KBM-7 (cell line): Measurements from ENCODE around the gene PCDHA11.
"Not testable (repeated sequence)": the region's sequence is repeated elsewhere in the genome, so short reads cannot be mapped to it uniquely, and the experiment has no call there.

Experiments used
- DNase-seq: peaks from one replicate; pipeline ENCODE4 v3.0.0-alpha.2; 2015
- in situ Hi-C: fragments of 300-500 bp; cut with MboI; formaldehyde crosslinking; loops from 2 replicates; pipeline ENCODE4 v1.14.3; 2020; ENCODE audit warnings: low sequenced_read_pairs, low pct_unique_long_range_greater_than_20kb, mixed read lengths

PCDHA11 gene

DNA sequence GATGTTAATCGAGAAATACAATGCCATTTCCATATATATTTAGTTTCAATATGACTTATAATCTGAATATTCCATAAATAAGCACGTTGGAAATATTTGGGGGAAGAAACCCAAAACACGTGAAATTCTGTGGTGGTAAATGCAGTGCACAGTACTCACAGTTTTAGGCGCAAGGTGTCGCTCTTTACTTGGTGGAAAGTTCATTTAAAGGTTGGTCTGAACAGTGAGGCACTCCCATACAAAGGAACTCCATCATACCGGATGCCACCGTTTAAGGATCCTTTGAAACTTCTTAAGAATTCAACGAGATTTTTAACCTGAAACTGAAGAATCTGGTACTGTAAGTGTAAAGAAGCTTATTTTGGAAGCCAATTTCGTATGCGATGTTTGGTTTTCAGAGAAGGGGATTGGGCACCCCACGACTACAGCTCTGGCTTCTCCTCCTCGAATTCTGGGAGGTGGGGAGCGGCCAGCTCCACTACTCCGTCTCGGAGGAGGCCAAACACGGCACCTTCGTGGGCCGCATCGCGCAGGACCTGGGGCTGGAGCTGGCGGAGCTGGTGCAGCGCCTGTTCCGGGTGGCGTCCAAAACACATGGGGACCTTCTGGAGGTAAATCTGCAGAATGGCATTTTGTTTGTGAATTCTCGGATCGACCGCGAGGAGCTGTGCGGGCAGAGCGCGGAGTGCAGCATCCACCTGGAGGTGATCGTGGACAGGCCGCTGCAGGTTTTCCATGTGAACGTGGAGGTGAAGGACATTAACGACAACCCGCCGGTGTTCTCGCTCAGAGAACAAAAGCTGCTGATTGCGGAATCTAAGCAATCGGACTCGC lies at the start of gene PCDHA11:
PCDHA11 (plus strand) TSS at position 237 of the 834 bp plus-strand sequence; CDS start at position 384, 147 bp downstream.
- in situ Hi-C loops = loop anchor here (25.0 kb wide), 1 partner anchor 168 kb away; no protein-coding TSS in a partner anchor
- DNase-seq = peak; percentile 50

GRCh38 chr5:140821375-140822280 lies 47.1 kb upstream of the PCDHA11 start, which contains the start of gene PCDHA5:
PCDHA5 (plus strand) TSS chr5:140821613.
- peak; percentile 44 for DNase-seq
- in situ Hi-C loops = no loop called here

DNA sequence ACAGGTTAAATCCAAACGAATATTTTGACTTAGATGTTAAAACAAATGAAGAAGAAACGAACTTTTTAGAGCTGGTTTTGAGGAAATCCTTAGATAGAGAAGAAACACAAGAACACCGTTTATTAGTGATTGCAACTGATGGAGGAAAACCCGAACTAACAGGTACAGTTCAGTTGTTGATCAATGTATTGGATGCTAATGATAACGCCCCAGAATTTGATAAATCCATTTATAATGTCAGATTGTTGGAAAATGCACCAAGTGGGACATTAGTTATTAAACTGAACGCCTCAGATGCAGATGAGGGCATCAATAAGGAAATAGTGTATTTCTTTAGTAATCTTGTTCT lies 46.5 kb upstream of the PCDHA11 start:
- in situ Hi-C loops = no loop called here
- DNase-seq = no peak

DNA sequence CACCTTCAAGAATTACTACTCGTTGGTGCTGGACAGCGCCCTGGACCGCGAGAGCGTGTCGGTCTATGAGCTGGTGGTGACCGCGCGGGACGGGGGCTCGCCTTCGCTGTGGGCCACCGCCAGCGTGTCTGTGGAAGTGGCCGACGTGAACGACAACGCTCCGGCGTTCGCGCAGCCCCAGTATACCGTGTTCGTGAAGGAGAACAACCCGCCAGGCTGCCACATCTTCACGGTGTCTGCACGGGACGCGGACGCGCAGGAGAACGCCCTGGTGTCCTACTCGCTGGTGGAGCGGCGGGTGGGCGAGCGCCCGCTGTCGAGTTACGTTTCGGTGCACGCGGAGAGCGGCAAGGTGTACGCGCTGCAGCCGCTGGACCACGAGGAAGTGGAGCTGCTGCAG lies 45.8 kb upstream of the PCDHA11 start:
- DNase-seq, in situ Hi-C loops: not testable (repeated sequence)

GRCh38 chr5:140823475-140823874 lies 45.3 kb upstream of the PCDHA11 start:
- in situ Hi-C loops = no loop called here
- DNase-seq = no peak

DNA sequence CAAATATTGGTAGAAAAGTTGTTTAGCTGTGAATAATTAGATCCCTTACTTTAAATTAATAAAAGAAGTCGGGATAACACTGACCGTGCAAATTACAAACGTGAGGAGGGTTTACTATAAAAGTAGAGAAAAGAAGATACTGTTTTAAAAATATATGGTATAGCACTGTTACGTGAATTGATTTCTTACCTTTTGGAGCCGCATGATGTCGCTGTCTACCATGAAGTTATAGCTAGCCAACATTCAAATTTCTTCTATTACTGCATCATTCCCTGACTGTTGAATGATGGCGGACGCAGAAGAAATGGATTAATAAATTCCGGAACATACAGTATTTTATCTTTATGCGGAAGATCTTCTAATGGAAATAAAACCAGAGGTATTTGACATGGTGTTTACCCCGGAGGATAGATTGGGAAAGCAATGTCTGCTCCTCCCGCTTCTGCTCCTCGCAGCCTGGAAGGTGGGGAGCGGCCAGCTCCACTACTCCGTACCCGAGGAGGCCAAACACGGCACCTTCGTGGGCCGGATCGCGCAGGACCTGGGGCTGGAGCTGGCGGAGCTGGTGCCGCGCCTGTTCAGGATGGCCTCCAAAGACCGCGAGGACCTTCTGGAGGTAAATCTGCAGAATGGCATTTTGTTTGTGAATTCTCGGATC lies 40.9 kb upstream of the PCDHA11 start, which contains the start of gene PCDHA6:
PCDHA6 (plus strand) TSS at position 257 of the 658 bp plus-strand sequence; CDS start at position 389, 132 bp downstream.
- DNase-seq = no peak
- in situ Hi-C loops = no loop called here

DNA sequence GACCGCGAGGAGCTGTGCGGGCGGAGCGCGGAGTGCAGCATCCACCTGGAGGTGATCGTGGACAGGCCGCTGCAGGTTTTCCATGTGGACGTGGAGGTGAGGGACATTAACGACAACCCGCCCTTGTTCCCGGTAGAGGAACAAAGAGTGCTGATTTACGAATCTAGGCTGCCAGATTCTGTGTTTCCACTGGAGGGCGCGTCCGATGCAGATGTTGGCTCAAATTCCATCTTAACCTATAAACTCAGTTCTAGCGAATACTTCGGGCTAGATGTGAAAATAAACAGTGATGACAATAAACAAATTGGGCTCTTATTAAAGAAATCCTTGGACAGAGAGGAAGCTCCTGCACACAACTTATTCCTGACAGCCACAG lies 40.4 kb upstream of the PCDHA11 start:
- in situ Hi-C loops = no loop called here
- DNase-seq = no peak

DNA sequence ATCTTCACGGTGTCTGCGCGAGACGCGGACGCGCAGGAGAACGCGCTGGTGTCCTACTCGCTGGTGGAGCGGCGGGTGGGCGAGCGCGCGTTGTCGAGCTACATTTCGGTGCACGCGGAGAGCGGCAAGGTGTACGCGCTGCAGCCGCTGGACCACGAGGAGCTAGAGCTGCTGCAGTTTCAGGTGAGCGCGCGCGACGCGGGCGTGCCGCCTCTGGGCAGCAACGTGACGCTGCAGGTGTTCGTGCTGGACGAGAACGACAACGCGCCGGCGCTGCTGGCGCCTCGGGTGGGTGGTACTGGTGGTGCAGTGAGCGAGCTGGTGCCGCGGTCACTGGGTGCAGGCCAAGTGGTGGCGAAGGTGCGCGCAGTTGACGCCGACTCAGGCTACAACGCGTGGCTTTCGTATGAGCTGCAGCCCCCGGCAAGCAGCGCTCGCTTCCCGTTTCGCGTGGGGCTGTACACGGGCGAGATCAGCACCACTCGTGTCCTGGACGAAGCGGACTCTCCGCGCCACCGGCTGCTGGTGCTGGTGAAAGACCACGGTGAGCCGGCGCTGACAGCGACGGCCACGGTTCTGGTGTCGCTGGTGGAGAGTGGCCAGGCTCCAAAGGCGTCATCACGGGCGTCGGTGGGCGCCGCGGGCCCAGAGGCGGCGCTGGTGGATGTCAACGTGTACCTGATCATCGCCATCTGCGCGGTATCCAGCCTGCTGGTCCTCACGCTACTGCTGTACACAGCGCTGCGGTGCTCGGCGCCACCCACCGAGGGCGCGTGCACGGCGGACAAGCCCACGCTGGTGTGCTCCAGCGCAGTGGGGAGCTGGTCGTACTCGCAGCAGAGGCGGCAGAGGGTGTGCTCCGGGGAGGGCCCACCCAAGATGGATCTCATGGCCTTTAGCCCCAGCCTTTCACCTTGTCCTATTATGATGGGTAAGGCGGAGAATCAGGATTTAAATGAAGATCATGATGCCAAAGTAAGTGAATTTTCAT lies 39.0 kb upstream of the PCDHA11 start:
- in situ Hi-C loops, DNase-seq: not testable (repeated sequence)

DNA sequence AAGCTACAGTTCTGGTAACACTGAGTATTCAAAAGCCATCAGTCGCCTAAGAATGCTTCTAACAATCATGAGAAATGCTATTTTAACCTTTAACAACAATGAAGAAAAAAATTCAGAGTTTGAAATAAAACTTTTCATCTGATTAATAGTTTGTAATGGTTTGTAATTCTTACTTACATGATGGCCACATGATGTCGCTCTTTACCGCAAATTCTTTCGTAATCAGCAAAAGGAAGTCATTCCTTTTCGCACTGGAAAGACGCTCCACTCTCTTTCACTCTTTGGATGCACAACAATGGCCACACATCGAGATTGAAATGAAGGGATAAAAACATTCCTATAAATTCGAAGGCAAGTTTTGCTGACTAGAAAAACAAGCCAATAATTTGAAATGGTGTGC lies 34.8 kb upstream of the PCDHA11 start, which contains the start of gene PCDHA7:
PCDHA7 (plus strand) TSS at position 277 of the 400 bp plus-strand sequence; CDS start at position 392, 115 bp downstream.
- DNase-seq = no peak
- in situ Hi-C loops = no loop called here

DNA sequence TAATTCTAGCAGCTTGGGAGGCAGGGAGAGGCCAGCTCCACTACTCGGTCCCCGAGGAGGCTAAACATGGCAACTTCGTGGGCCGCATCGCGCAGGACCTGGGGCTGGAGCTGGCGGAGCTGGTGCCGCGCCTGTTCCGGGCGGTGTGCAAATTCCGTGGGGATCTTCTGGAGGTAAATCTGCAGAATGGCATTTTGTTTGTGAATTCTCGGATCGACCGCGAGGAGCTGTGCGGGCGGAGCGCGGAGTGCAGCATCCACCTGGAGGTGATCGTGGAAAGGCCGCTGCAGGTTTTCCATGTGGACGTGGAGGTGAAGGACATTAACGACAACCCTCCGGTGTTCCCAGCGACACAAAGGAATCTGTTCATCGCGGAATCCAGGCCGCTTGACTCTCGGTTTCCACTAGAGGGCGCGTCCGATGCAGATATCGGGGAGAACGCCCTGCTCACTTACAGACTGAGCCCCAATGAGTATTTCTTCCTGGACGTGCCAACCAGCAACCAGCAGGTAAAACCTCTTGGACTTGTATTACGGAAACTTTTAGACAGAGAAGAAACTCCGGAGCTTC lies 34.2 kb upstream of the PCDHA11 start:
- in situ Hi-C loops, DNase-seq: not testable (repeated sequence)

DNA sequence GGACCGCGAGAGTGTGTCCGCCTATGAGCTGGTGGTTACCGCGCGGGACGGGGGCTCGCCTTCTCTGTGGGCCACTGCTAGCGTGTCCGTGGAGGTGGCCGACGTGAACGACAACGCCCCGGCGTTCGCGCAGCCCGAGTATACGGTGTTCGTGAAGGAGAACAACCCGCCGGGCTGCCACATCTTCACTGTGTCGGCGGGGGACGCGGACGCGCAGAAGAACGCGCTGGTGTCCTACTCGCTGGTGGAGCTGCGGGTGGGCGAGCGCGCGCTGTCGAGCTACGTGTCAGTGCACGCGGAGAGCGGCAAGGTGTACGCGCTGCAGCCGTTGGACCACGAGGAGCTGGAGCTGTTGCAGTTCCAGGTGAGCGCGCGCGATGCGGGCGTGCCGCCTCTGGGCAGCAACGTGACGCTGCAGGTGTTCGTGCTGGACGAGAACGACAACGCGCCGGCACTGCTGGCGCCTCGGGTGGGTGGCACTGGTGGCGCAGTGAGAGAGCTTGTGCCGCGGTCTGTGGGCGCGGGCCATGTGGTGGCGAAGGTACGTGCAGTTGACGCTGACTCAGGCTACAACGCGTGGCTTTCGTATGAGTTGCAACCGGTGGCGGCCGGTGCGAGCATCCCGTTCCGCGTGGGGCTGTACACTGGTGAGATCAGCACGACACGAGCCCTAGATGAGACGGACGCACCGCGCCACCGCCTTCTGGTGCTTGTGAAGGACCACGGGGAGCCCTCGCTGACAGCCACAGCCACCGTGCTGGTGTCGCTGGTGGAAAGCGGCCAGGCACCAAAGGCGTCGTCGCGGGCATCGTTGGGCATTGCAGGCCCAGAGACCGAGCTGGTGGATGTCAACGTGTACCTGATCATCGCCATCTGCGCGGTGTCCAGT lies 32.9 kb upstream of the PCDHA11 start:
- in situ Hi-C loops = no loop called here
- DNase-seq = no peak

DNA sequence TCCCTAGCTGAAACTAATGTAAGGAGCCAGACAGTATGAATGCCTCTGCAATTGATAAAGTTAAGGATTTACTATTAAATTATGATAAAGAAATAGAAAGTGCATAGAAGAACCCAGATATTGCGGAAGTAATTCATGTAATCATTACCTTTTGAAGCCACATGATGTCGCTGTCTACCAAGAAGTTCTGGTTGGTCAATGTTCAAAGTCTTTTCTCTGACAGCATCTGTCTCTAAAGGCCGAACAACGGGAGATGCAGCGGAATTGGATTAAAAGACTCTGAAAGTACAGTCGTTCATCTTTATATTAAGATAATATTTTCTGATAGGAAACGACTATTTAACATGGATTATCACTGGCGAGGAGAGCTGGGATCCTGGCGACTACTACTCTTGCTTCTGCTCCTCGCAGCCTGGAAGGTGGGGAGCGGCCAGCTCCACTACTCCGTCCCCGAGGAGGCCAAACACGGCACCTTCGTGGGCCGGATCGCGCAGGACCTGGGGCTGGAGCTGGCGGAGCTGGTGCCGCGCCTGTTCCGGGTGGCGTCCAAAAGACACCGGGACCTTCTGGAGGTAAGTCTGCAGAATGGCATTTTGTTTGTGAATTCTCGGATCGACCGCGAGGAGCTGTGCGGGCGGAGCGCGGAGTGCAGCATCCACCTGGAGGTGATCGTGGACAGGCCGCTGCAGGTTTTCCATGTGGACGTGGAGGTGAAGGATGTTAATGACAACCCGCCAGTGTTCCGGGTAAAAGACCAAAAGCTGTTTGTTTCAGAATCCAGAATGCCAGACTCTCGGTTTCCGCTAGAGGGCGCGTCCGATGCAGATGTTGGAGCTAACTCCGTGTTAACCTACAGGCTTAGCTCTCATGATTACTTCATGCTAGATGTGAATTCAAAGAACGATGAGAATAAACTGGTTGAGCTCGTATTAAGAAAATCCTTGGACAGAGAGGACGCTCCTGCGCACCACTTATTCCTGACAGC lies 27.5 kb upstream of the PCDHA11 start, which contains the start of gene PCDHA8:
PCDHA8 (plus strand) TSS at position 210 of the 985 bp plus-strand sequence; CDS start at position 345, 135 bp downstream.
- DNase-seq = peak; percentile 9
- in situ Hi-C loops = no loop called here

GRCh38 chr5:140842798-140843733 lies 25.7 kb upstream of the PCDHA11 start:
- no peak for DNase-seq
- in situ Hi-C loops = no loop called here
